Heart left ventricle (tissue), 16 donors: ENCODE measurements around the gene HELZ2. TPM values are rescaled to one million over a fixed set of nuclear protein-coding genes. Genes with fewer than 3 reads are reported as not detected.

ENCODE experiments used
- ATAC-seq, 4 donors: fragments of 200-7000 bp; cut with Tn5 transposase; one replicate each; pipeline ENCODE4 v1.9.1; 2020 to 2022; ENCODE audit warnings: moderate library complexity in 4 of 4, mild to moderate bottlenecking in 3 of 4, moderate number of reproducible peaks in 1 of 4
- DNase-seq, 5 donors: peaks; one replicate each; pipeline ENCODE4 v3.0.0-alpha.2; 2020
- H3K27ac ChIP-seq, 12 donors: fragments of 200-600 bp; sonication (generic) in 4 of 12; one replicate each; pipeline versions ENCODE4 v1.5.0 to v1.8.0; 2016 to 2022; ENCODE audit warnings: mild to moderate bottlenecking in 2 of 12
- H3K27me3 ChIP-seq, 9 donors: fragments of 200-600 bp; sonication (generic) in 2 of 9; one replicate each; pipeline versions ENCODE4 v1.5.1 to v1.8.0; 2016 to 2022; ENCODE audit warnings: mild to moderate bottlenecking in 3 of 9
- H3K36me3 ChIP-seq, 9 donors: fragments of 200-600 bp; sonication (generic) in 2 of 9; one replicate each; pipeline versions ENCODE4 v1.5.0 to v1.8.0; 2018 to 2022; ENCODE audit warnings: mild to moderate bottlenecking in 2 of 9
- H3K4me1 ChIP-seq, 12 donors: fragments of 200-600 bp; sonication (generic) in 4 of 12; one replicate each; pipeline versions ENCODE4 v1.5.0 to v1.8.0; 2016 to 2022; ENCODE audit warnings: mild to moderate bottlenecking in 3 of 12
- H3K4me3 ChIP-seq, 12 donors: fragments of 200-600 bp; sonication (generic) in 4 of 12; one replicate each; pipeline versions ENCODE4 v1.5.0 to v1.8.0; 2017 to 2022; ENCODE audit warnings: mild to moderate bottlenecking in 9 of 12, moderate library complexity in 4 of 12
- H3K9me3 ChIP-seq, 12 donors: fragments of 200-600 bp; sonication (generic) in 4 of 12; one replicate each; pipeline versions ENCODE4 v1.5.0 to v1.8.0; 2016 to 2022; ENCODE audit warnings: mild to moderate bottlenecking in 1 of 12
- POLR2A ChIP-seq, 2 donors: fragments of 450-650 bp; IDR thresholded peaks; one replicate each; pipeline ENCODE4 v1.6.1; 2017; ENCODE audit warnings: antibody characterized with exemption in 2 of 2, mild to moderate bottlenecking in 2 of 2, moderate library complexity in 2 of 2
- WGBS, 4 donors: extraction: QIAGEN DNeasy Blood & Tissue Kit in 2 of 4; methylation state at CpG; one replicate each; pipeline versions ENCODE4 v1.1.5 to v1.1.7; 2013 to 2018; 5-methylcytosine and 5-hydroxymethylcytosine counted together
- intact Hi-C, 10 donors: fragments of 100-400 bp; cut with DNase I; formaldehyde crosslinking; loops; one replicate each; pipeline versions ENCODE4 v1.11.1 to v1.14.2; 2022
- polyA plus RNA-seq, 2 donors: library from polyadenylated mRNA; stranded (reverse); fragments of 200-250 nt; gene quantifications; one replicate each; pipeline ENCODE4 v1.2.3, GENCODE V29; 2013
- total RNA-seq, 9 donors: library from RNA; depleted of rRNA in 2 of 9; stranded (reverse); fragments of >200 nt in 2 of 9; fragmentation: NEBNext Ultra II Directional in 3 of 9; extraction: Animal tissue kit (Norgen Biotek cat#: 25700) in 3 of 9; gene quantifications; one replicate each; pipeline versions ENCODE4 v1.1.0 to v1.2.4, GENCODE V29; 2016 to 2023
- TF ChIP-seq, protein P1 (sequence below), 12 donors: fragments of 200-600 bp; sonication (generic) in 4 of 12; IDR thresholded peaks; one replicate each; pipeline versions ENCODE4 v1.5.0 to v1.8.0; 2018 to 2022; ENCODE audit warnings: antibody characterized with exemption in 12 of 12, mild to moderate bottlenecking in 5 of 12
- donor health status: ischemic (EF 13 %, LVEDD 7.1; RV severe dilation, severe dysfunction).
- donor health status: healthy with polysubstance abuse.
- donor health status: DM: no; HTN: yes; CAD: no.
- donor health status: DM: no; HTN: no; CAD: no.
- donor health status: ischemic (EF 25% LVEDD 6.9; RV normal size, moderate dysfunction).
- donor health status: ischemic (EF 25% LVEDD 5.7; RV mildly dilated, moderate dysfunction).
- donor health status: healthy.
- donor health status: DM: yes; HTN: yes; CAD: no.
- donor health status: ischemic (EF 35%, LVEDD 5.7; RV mildly dilated, moderate dysfunction).
- donor health status: nonischemic (EF 11% LVEDD 7.7; RV severe dilation, severe dysfunction).
- donor health status: DM: yes; HTN: yes; CAD: no.
- donor health status: PGD.
- donor health status: ischemic (EF 29% LVEDD 5.4; RV normal size, mild dysfunction).
- donor health status: nonischemic (EF 23%, LVEDD 6.1; RV moderate dilation, normal function).

Gene HELZ2
- total and polyA plus RNA-seq, 11 donors, result 7.2 to 34.6 (median 20.2) TPM

DNA sequence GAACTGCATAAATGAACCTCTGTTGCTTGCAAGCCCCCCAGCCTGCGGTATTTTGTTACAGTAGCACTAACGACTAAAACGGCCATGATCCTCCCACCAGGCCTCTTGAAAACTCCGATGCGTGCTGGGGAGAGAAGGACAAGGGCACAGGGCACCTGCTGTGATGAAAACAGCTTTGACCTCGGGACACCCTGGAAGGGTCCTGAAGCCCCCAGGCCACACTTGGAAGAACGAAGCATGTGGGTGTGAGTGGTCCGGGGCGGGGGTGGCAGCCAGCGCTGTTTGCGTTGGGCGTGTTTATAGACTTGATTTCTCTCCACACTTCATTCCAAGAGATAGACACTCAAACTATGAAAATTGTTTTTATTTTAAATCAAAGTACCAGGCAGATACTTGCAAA is 13.2 kb upstream of the HELZ2 start:
- Histone ChIP-seq H3K9me3 (no peaks in the 10 kb centered on the region), H3K4me1 (no peaks in the 10 kb centered on the region), H3K27me3 (no peaks in the 10 kb centered on the region), H3K4me3 (no peak overlapping the region), H3K36me3 (peaks cover 0 to 46% (median 33%) of the 10 kb centered on the region in 9 donors), H3K27ac (no peak overlapping the region)
- ATAC-seq (no peak), DNase-seq (peak in 1 of 5 donors; percentile 20)
- intact Hi-C loops, result loop anchor here in 1 of 10 donors (5.0 kb wide), 1 partner anchor 35 kb away; no protein-coding TSS in a partner anchor
- TF ChIP-seq, protein P1, sequence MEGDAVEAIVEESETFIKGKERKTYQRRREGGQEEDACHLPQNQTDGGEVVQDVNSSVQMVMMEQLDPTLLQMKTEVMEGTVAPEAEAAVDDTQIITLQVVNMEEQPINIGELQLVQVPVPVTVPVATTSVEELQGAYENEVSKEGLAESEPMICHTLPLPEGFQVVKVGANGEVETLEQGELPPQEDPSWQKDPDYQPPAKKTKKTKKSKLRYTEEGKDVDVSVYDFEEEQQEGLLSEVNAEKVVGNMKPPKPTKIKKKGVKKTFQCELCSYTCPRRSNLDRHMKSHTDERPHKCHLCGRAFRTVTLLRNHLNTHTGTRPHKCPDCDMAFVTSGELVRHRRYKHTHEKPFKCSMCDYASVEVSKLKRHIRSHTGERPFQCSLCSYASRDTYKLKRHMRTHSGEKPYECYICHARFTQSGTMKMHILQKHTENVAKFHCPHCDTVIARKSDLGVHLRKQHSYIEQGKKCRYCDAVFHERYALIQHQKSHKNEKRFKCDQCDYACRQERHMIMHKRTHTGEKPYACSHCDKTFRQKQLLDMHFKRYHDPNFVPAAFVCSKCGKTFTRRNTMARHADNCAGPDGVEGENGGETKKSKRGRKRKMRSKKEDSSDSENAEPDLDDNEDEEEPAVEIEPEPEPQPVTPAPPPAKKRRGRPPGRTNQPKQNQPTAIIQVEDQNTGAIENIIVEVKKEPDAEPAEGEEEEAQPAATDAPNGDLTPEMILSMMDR (IDR thresholded peaks at IDR 0.05), result no peak
- TF ChIP-seq POLR2A (IDR thresholded peaks at IDR 0.05), result no peak
- 92 to 95% (median 93%) methylated on average over 12 of the region's 12 CpGs for WGBS, 4 donors

DNA sequence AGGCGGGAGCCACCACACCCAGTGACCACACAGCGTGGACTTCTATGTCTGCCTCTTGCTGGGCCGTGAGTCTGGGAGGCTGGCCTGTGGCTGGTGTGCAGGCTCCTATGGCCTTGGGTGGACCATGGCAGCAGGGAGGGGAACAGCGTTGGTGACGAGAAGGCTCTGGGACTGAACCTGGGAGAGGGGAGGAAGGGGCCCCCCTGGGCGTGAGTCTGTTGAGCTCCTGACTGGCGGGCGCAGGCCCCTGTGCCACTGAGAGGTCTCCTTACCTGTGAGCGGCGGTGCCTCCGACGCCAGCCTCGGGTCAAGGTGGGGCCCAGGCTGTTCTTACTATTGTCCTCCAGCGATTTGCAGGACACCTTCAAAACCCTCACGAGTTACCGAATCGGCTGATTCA is 12.8 kb upstream of the HELZ2 start:
- DNase-seq, result peak in 2 of 5 donors; percentile 20 to 47
- no peak for ATAC-seq

DNA sequence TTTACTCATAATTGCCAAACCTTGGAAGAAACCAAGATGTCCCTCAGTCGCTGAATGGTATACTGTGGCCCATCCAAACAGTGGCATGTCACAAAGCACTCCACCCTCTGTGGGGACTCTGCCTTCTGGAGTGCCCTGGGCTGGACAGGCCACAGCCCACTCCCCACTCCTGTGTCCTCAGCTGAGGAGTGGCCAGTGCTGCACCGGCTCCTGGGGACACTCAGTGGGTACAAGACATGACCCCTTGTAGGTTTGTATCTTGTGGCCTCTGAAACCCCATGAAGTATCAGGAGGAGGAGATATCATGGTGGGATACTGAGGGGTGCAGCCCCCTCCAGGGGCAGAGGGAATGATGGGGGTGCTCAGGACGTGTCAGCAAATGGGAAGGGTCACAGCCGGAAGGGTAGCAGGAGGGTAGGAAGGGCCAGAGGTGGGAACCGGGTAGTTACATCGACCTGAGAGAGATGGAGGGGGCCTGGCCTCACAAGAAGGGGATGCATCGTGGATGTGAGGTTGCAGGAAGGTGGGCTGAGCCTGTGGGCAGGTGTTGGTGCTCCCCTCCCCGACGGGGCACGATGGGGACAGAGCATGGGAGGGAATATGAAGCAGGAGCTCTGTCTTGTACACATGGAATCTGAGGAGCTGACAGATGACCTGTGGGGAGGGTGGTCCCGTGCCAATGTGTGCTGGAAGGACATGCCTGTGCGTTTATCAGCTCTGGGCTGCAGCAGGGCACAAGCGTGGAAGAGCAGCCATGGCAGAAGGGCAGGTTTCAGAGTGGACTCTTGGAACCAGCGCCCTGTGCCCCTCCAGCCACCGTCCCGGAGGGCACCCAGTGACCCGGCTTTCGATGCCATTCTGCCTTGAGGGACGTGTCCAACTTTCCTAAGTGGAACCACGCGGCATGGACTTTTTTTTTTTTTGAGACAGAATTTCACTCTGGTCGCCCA is 11.9 kb upstream of the HELZ2 start:
- Histone ChIP-seq H3K36me3 (peaks cover 0 to 32% (median 22%) of the 10 kb centered on the region in 9 donors), H3K4me3 (no peak overlapping the region), H3K27ac (no peak overlapping the region), H3K4me1 (no peaks in the 10 kb centered on the region), H3K9me3 (no peaks in the 10 kb centered on the region), H3K27me3 (no peaks in the 10 kb centered on the region)
- no peak for TF ChIP-seq POLR2A (IDR thresholded peaks at IDR 0.05)
- TF ChIP-seq, protein P1 (IDR thresholded peaks at IDR 0.05), result no peak
- 63 to 78% (median 72%) methylated on average over 21 to 22 of the region's 22 CpGs for WGBS, 4 donors
- intact Hi-C loops, result loop anchor here in 1 of 10 donors (5.0 kb wide), 1 partner anchor 36 kb away; no protein-coding TSS in a partner anchor
- ATAC-seq (peak in 3 of 4 donors; percentile 7 to 22 (median 21)), DNase-seq (peak in 1 of 5 donors; percentile 52)

More for the DNA sequence above, 12.8 kb upstream of the HELZ2 start:
- peaks cover 0 to 41% (median 28%) of the 10 kb centered on the region in 9 donors for H3K36me3 ChIP-seq
- TF ChIP-seq, protein P1 (IDR thresholded peaks at IDR 0.05), result no peak
- TF ChIP-seq POLR2A (IDR thresholded peaks at IDR 0.05), result no peak
- intact Hi-C loops, result loop anchor here in 1 of 10 donors (5.0 kb wide), 1 partner anchor 36 kb away; no protein-coding TSS in a partner anchor
- H3K4me1 ChIP-seq, result no peaks in the 10 kb centered on the region
- H3K4me3 ChIP-seq, result no peak overlapping the region
- H3K27me3 ChIP-seq, result no peaks in the 10 kb centered on the region
- 91 to 96% (median 94%) methylated on average over 11 to 17 of the region's 17 CpGs for WGBS, 4 donors
- no peaks in the 10 kb centered on the region for H3K9me3 ChIP-seq
- no peak overlapping the region for H3K27ac ChIP-seq
